GM08714 (cell line): Measurements from ENCODE around the gene APOO.

Experiments used
- H3K4me3 ChIP-seq: fragments of 200-500 bp; sonication (Bioruptor generic); 2 replicates; pipeline ENCODE4 v1.5.1; 2014; ENCODE audit warnings: mild to moderate bottlenecking, low read length, inconsistent platforms
- ZNF274 ChIP-seq: IDR thresholded peaks from 2 replicates; pipeline ENCODE4 v1.6.1; 2012; ENCODE audit warnings: mild to moderate bottlenecking, low read depth, low read length

The APOO gene

DNA sequence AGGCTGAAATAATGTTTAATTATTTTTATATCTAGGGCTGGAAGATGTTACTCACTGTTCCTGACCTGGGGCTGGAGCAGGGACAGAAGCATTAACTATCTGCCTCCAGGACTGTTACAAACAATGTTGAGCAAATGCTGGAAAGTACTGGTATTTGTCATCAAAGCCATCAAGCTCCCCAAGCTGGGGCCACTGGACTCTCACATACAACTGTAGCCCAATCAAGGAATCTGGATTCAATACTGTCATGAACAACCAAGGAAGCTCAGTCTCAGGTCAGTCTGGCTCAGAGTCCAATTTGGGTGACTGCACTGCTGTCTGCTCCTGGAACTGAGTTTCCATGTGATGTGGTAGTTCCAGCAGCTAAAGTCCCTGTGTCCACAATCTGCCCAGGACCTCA, 50.4 kb downstream of the APOO start:
- no peak for TF ChIP-seq ZNF274
- no peak overlapping the region for H3K4me3 ChIP-seq

- TF ChIP-seq ZNF274: no peak
- no peak overlapping the region for H3K4me3 ChIP-seq
Observed at GRCh38 chrX:23855569-23855968, 52.2 kb downstream of the APOO start.

GRCh38 chrX:23854945-23855344, 52.8 kb downstream of the APOO start:
- no peak for TF ChIP-seq ZNF274
- H3K4me3 ChIP-seq: no peak overlapping the region

DNA sequence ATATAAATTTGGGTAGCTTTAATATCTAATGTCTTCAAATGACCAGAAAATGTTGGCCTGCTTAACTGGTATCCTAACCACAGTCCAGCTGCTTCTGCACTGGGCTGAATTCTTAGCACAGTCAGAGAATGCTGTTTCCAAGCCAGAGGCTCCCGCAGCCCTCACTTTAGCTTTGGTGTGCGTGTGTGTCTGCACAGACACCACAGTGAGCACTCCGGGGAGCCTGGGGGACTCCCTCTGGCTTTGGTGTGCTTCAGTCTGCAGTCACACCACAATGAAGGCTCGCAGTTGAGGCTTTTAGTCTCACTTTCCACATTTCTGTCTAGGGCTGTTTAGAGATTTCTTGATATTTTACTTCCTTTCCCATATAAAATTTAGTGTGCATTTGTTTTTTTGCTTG, 53.6 kb downstream of the APOO start:
- no peak for TF ChIP-seq ZNF274
- no peak overlapping the region for H3K4me3 ChIP-seq

- no peak overlapping the region for H3K4me3 ChIP-seq
- no peak for TF ChIP-seq ZNF274
Observed at GRCh38 chrX:23851544-23851943, 56.2 kb downstream of the APOO start.

GRCh38 chrX:23849241-23849640, 58.5 kb downstream of the APOO start:
- TF ChIP-seq ZNF274: no peak
- no peak overlapping the region for H3K4me3 ChIP-seq

DNA sequence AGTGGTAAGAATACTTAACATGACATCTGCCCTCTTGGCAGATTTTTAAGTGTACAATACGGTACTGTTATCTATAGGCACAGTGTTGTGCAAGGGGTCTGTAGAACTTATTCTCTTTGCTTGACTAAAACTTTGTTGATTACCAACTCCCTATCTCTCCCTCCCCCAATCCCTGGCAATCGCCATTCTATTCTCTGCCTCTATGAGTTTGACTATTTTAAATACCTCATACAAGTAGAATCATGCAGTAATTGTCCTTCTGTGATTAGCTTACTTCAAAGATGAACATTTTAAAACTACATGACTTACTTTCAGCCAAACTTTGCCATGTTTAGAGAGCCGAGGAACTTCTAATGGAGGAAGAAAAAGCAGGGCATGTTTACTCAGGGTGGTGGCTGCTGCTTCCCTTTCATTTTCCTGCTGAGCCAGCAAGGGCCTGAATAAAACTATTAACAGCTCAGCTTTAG, 62.4 kb downstream of the APOO start:
- no peak overlapping the region for H3K4me3 ChIP-seq

GRCh38 chrX:23844502-23845138, 63.1 kb downstream of the APOO start:
- H3K4me3 ChIP-seq: no peak overlapping the region
- no peak for TF ChIP-seq ZNF274

More for the DNA sequence above, 62.4 kb downstream of the APOO start:
- no peak for TF ChIP-seq ZNF274

DNA sequence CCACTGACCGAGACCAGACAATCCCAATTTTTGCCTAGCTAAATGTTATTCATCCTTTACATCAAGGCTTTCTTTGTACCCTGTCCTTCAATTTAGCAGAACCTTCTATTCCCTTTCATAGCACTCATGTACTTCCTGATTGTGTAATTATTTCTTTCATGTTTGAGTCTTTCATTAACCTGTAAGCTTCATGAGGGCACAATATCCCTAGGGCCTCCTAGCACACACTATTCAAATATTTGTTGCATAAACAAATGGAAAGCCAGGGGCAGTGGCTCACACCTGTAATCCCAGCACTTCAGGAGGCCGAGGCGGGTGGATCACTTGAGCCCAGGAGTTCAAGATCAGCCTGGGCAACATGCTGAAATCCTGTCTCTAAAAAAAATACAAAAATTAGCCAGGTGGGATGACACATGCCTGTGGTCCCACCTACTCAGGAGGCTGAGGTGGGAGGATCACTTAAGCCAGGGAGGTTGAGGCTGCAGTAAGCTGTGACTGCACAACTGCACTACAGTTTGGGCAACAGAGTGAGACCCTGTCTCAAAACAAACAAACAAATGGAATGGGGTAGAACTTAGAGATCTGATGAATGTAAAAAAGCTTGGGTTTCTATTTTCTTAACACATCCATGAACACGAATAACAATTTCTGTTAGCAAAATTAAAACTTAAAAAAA, 65.8 kb downstream of the APOO start:
- no peak for TF ChIP-seq ZNF274
- no peak overlapping the region for H3K4me3 ChIP-seq

- no peak overlapping the region for H3K4me3 ChIP-seq
- TF ChIP-seq ZNF274: no peak
Observed at GRCh38 chrX:23840674-23841073, 67.1 kb downstream of the APOO start.

GRCh38 chrX:23838953-23839352, 68.8 kb downstream of the APOO start:
- no peak overlapping the region for H3K4me3 ChIP-seq
- TF ChIP-seq ZNF274: no peak

- no peak for TF ChIP-seq ZNF274
- H3K4me3 ChIP-seq: no peak overlapping the region
Observed at GRCh38 chrX:23832721-23833120, 75.0 kb downstream of the APOO start.

DNA sequence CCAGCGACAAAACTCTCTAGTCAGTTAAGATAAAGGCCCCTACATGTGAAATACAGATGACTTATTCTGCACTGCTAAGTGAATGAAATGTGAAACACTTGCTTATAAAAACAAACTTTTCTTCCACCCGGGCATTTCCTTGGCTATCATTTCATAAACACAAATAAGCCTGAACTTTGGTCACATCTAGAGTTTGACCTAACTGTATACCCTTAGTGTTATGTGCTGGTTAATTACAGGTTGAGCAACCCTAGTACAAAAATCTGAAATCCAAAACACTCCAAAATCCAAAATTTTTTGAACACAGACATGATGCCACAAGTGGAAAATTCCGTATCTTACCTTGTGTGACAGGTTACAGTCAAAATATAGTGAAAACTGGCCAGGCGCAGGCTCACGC, 78.9 kb downstream of the APOO start:
- no peak overlapping the region for H3K4me3 ChIP-seq
- no peak for TF ChIP-seq ZNF274

- H3K4me3 ChIP-seq: no peak overlapping the region
- no peak for TF ChIP-seq ZNF274
Observed at GRCh38 chrX:23826653-23827052, 81.1 kb downstream of the APOO start.

DNA sequence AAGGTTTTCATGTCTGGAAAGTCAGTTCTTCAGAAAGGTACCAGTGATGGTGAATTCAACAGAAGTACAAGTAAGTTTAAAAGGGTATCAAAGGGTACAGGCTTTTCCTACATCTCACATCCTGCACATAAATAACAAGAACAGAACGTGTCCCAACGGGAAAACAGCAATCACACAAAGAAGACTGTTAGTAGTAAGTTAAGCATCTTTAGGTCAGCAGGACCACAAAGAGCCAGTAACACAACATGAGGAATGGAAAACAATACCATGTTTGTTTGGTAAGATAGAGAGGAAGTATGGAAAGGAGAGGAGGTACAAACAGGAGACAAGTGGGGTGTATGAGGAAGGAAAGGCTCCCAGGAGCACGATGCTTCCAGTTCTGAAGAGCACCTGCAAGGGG, 81.5 kb downstream of the APOO start:
- TF ChIP-seq ZNF274: no peak
- H3K4me3 ChIP-seq: no peak overlapping the region
